NCI-H82 treated with DMSO at 0.1 percent for 48 hours (cell line): ENCODE results near the gene GEMIN7.

Experiments
- DNase-seq: peaks from one replicate; lab custom pipeline; 2025; ENCODE audit not compliant: unreplicated experiment; lab: John Stamatoyannopoulos, UW

The GEMIN7 gene

DNA sequence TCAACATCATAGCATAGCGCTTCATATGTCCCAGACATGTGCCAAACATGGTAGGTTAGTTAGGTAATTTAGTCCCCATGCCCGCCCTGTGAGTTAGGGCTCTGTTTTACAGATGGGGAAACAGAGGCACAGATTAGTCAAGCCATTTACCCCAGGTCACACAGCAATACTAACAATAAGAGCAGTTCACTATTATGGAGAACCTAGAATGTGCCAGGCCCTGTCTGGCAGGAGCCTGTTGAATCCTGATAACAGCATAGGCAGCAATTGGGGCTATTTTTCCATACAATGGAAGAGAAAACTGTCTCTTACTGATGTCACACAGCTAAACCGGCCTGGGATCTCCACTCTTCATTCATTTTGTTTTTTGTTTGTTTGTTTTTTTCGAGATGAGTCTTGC is 7.4 kb downstream of the GEMIN7 start:
- DNase-seq = no peak

DNA sequence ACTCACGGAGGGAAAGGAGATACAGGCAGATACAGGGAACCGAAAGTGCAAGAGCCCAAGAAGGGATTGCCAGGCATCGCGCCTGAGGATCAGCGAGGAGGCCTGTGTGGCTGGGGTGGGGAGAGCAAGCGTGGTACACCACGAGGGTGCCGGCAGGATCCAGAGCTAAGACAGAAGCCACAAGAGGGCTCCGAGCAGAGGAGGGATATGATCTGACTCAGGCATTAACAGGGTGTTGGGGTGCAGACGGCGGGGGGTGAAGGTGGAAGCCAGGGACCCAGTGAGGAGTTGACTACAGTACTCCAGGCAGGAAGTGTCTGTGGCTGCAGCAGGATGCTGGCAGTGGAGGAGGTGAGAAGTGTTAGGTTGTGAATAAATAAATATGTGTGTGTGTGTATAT is 8.5 kb downstream of the GEMIN7 start:
- DNase-seq = no peak

DNA sequence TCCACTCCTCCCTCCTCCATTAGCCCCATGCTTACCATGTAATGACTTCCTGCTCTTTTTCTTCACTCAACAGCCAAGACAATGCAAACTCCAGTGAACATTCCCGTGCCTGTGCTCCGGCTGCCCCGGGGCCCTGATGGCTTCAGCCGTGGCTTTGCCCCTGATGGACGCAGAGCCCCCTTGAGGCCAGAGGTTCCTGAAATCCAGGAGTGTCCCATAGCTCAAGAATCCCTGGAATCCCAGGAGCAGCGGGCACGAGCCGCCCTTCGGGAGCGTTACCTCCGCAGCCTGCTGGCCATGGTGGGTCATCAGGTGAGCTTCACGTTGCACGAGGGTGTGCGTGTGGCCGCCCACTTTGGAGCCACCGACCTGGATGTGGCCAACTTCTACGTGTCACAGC is 11.0 kb downstream of the GEMIN7 start:
- DNase-seq = no peak

DNA sequence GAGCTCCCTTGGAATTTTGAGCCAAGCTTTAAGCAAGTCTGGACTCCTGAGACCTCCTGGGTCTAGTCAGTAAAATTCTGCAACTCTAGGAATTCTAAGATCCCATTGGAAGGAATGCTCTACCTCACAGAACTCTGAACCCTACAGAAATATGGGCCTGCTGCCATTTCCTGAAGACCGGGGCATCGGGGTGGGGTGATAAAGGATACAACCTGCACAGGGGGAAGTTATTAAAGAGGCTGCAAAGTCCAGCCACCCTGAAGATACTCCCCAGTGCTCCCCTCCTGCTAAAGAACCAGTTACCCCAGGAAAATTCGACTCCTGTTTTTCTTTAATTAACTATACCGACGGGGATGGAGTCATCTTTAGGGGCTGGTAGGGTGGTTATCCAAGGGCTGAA is 11.5 kb downstream of the GEMIN7 start:
- no peak for DNase-seq

DNA sequence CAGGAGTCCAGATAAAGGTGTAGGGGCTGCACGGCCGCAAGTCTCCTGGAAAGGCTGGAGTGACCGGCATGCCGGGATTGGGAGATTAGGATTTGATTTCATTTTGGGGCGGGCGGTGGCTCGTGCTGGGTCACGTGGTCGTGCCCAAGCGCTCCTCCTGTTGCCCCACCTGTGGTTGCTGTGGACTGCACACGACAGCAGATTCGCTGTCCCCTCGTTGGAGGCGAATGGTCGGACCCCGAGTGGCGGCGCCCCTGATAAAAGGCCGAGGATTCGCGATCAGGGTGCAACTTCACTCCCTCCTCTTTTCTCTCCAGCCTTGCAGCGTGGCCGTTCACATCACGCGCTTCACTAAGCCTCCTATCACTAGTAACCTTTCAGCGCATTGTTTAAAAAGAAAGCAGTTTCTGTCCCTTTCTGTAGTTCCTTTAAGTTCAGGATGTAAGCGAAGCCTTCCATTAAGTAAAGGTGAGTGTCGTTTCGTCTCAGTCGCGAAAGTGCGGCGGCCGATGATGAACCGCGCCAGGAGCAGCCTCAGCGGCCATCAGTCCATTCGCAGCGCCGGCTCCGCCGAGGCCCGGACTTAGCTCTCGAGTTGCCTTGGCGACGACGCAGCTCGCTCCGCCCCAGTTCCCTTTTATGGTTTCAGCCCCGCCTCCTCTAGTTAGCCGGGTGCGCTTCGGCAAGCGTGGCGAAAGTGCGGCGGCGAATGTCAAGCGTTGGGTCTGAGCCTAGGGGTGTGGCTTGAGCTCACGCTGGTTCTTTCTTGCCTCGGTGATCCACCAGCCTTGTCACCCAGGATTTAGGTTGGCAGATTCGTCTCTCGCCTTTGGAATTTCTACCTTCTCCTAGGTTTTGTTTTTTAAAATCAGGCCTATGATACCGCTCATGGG is 12.2 kb downstream of the GEMIN7 start:
- DNase-seq = peak; percentile 98

DNA sequence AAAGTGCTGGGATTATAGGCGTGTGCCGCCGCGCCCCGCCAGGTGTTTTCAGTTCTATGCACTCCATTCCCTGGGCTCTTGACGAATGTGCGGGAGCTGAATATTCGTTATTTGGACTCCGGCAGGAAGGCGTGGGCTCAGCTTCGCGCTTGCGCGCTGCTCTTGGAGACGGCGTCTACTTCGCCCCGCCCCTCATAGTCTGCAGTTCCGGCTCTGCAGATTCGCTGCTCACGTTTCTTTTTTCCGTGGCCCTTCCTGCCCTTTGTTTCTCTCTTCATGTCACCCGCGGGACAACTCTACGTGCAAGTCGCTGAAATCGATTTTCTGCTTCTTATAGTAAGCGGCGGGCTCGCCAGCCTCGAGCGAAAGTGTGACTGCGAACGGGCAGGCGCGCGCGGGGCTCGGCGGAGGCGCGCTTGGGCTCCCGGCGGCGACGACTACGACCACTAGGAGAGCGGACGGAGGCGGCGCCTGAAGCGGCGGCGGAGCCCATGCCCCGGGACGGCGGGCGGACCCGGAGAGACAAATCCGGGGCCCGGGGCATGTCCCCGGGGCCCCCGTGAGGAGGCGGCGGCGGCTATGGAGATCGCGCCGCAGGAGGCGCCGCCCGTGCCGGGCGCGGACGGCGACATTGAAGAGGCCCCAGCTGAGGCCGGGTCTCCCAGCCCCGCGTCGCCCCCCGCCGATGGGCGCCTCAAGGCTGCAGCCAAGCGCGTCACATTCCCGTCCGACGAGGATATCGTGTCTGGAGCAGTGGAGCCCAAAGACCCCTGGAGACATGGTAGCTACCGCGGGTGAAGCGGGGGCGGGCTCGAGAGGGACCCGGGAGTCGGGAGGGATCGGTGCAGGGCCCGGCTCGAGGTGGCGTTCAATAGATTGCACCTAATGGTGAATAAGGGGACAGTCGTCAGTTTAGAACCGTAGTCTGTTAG is 14.0 kb downstream of the GEMIN7 start, which contains the start of gene PPP1R37:
Gene PPP1R37, plus strand, starts transcription at position 433 of the 932 bp plus-strand sequence. Its CDS starts 147 bp downstream, at position 580.
- peak; percentile 94 for DNase-seq

DNA sequence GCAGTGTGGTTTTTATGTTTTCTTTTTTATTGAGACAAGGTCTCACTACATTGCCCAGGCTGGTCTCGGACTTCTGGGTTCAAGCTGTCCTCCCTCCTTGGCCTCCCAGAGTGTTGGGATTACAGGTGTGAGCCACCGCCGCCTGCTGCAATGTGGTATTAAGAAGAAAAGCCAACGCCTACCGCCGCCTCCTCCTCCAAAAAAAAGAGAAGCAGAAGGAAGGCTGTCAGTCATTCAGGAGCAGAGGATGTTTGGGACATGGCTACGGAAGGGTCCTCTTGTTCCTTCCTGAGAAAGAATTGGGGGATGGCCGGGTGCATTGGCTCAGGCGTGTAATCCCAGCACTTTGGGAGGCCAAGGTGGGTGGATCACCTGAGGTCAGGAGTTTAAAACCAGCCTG is 15.1 kb downstream of the GEMIN7 start:
- no peak for DNase-seq

DNA sequence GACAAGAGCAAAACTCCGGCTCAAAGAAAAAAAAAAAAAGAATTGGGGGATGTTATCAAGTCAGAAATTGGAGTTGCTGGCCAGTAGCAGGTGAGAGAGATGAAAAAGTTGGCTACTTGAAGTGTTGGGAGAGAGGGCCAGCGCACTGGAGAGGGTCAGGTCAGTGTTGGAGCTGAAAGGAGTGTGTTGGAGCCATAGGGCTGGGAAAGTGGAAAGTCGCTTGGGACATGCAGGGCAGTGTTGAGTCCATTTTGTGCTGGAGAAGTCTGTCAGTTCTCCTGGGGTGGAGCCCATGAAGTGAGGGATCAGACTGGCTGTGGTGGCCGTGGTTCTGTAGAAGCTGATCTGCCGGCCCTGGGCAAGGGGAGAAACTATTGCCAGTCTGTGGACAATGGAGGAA is 15.6 kb downstream of the GEMIN7 start:
- DNase-seq = no peak

DNA sequence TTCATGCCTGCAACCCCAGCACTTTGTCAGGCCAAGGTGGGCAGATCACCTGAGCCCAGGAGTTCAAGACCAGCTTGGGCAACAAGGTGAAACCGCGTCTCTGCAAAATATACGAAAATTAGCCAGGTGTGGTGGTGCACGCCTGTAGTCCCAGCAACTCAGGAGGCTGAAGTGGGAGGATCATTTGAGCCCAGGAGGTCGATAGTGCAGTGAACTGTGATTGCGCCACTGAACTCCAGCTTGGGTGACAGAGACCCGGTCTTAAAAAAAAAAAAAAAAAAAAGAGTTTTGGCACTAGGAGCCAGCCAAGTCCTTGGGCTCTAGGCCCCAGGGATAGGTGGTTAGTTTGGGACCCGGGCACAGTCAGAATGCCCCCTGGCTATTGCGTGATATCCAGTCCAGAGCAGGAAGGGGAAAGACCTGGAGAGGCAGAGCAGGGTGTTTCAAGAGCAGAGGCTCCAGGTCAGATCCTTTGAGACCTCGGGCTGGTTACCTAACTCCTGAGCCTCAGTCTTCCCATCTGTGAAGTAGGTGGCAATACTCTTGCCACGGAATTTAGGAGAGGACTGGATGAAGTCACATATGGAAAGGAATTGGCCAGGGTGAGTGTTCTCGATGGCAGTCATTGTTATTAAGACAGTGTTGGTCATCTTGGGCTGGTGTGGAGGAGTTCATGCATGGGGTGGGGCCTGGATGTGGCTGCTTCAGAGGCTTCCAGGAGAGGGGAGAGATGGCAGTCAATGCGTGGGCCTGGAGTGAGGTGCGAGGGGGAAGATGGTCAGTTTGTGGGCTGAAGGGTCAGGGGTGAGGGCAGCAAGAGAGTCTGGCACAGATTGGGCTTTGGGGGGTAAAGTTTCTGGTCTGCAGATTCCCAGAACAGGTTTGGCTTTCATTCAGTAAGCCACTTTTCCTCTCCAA is 16.7 kb downstream of the GEMIN7 start:
- no peak for DNase-seq

DNA sequence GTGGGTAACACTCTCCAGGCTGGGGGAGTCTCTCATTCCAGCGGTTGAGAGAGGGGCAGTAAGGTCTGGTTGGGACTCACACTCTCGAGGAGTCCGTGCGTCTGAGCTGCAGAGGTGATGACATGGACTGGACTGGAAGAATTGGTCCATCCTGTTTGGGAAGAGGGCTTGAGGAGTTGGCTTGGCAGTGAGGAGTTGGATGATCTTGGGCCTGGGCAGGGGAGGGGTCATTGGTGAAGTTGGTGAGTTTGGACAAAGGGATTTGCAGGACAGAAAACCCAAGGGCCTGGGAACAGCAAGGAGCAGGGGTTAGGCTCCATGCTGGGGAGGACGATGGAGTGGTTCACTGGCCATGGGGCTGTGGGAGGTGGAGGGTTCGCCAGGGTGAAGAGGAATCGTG is 17.6 kb downstream of the GEMIN7 start:
- DNase-seq = no peak

DNA sequence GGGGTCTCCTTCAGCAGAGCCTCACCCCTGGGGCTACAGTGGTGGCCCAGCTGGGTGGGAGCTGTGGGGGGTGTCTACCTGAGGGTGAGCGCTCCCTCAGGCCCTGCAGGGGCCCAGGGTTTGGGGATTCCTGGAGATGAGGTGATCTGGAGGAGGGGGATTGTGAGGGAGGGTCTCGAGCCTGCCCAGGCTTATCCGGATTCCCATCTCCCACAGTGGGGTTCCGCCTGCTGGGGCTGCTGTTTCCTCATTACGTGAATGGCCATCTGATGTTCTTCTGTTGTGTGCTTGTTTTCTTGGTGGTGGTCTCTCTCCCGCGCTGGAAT is 18.4 kb downstream of the GEMIN7 start:
- no peak for DNase-seq

DNA sequence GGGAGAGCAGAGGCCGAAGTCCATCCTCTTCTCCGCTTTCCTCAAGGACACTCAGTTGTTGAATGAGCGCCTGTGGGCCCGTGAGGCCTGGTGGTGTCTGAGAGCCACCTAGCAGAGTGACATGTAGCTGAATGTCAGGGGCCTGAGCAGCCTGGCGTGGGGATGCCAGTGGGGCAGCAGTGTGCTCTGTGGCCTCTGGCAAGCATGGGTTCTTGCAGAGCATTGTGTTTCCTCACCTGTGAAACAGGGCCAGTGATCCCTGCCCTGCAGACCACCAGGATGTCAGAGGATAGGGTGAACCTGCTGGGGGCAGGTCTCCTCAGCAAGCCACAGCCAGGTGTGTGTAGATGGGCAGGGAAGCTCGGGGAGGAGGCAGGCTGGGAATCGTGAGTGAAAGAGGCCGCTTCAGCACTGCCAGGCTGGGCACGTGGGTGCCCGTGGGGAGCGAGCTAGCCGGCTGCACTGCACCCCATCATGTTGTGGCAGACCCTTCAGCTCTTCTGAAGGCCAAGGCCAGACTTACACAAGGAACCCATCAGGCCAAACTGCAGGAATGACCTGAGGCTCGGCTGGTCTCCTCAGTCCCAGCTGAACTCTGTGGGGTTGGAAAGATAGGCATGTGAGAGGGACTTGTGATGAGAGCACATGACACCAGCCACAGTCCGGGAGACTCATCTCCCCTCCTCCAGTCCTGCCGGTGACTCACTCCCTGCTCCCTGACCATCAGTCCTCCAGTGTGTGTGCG is 18.9 kb downstream of the GEMIN7 start:
- no peak for DNase-seq

DNA sequence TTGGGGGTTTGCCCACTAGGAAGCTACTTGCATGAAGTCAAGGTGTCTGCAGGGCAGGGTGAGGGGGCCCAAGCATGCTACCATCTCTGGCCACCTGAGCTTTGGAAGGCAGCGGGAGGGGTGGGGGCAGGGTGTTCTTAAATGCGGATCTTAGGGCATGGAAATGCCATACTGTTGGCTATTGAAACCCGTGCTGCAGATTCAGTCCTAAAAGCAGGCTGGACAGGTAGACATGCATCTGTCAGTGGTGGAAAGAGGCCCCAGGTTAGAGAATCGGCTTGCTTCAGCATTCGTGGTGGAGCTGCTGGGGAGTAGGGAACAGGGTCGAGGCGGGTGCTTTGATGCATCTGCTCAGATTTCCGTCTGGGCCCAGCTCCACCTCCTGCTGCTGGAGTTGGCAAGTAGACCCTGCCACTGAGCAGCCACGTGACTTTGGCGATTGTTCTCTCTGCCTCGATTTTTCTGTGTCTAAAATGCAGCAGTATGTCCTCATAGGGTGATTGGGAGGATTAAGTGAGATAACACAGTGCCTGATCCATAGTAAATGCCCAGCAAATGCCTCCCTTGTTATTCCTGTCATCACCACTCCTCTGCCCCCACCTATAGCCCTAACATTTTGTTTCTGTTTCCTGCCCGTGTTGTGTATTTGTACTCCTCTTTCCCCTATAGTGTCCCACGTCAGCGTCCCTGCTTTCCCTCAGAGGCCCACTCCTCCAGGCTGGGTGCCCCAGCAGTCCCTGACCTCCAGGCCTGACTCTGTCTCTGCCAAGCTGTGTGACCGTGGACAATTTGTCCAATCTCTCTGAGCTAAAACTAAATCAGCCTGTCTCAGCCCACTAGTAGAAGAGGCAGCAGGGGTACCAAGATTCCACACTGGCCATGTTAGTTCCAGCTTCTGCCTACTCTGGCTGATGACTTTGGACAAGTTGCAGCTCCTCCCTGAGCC is 19.7 kb downstream of the GEMIN7 start:
- DNase-seq = no peak

DNA sequence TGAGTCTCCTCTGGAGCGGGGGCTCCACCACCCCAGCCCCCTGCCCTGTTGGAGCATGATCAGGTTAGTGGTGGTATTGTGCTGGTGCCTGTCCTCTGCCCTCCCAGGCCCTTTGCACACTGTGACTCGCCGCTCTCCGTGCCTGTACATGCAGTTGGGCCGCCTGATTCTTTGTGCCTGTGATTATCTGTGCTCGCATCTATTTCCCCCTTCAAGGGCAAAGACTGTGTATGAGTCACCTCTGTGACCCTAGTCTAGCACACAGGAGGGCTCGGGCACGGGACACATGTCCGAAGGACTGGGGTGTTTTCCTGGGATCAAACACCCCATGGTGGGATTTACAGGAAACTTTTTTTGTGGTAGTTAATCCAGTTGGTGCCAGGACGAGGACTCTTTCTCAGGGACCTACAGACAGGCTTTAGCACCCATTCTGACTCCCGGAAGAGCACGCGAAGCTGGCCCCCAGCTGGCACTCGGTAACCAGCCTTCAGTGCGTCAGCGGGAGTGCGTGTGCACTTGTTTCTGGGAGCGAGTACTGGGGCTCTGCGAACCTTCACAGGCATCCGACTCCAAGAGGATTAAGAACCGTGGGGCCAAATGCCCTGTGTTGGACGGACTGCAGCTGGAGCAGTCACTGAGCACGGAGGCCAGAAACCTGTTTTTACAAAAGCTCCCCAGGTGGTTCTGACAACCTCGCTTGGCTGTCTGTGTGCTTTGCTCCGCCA is 20.6 kb downstream of the GEMIN7 start:
- no peak for DNase-seq

DNA sequence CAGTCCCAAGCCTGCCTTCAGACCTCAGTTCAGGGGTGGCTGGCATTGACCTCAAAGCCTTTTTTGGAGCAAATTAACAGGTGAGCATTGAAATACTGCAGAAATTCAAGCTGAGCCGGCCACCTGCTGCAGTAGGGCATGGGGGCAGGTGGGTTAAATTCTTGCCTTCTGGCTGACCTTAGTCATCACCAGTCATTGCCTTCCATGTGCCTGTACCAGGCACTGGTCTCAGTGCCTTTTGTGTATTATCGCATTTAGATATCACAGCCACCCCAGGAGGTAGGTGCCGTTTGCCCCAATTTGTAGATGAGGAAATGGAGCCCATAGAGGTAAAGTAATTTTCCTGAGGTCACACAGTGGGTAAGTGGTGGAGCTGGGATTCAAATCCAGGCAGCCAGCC is 21.1 kb downstream of the GEMIN7 start:
- no peak for DNase-seq

DNA sequence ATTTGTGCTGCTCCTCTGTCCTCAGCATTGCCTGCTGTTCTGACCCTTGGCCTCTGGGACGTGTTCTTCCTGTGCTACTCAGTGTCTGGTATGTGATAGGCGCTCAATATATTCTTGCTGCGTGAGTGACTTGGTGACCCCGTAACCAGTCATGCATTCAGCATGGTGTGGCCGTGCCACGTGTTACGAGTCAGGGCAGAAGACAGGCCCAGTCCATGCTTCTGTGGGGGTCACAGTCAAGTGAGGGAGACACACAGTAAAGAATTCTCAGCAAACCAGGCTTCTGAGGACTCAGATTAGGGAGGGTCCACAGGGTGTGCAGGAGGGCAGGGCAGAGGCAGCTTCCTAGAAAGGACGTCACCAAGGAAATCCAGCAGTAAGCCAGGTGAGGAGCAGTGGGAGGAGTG is 21.8 kb downstream of the GEMIN7 start:
- no peak for DNase-seq

DNA sequence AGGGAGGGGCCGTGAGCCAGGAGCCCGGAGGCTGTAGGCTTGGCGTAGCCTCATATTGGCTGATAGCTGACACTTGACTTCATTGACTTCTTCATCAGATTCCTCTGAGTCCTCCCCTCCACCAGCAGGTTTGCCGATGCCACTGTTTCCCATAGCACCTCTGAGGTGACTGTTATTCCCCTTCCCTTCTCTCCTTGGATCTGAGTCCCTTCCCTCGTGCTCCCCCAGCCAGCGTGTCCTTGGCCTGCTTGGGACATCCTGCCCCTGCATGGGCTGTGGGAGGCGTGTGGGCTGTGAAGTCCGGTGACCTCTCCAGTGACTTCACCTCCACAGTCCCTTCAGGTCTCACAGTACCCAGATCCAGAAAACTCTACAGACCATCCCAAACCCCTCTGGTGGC is 22.7 kb downstream of the GEMIN7 start:
- DNase-seq = no peak

DNA sequence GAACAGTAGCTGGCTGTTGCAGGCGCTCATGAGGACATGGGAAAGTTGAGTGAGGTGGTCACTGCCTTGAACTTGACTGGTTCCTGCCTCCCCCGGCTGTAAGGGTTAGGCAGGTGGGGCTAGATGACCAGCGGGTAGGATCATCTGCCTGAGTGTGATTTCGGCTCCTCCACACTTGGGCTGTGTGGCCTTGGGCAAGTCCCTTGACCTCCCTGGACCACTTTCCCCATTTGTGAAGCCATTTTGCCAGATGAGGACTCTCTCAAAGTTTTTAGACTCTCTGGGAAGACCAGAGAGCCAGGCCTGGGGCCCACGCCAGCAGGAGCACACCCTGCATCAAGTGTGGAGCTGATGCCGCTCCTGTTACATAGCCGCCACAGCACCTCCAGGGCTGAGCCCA is 23.4 kb downstream of the GEMIN7 start:
- no peak for DNase-seq

DNA sequence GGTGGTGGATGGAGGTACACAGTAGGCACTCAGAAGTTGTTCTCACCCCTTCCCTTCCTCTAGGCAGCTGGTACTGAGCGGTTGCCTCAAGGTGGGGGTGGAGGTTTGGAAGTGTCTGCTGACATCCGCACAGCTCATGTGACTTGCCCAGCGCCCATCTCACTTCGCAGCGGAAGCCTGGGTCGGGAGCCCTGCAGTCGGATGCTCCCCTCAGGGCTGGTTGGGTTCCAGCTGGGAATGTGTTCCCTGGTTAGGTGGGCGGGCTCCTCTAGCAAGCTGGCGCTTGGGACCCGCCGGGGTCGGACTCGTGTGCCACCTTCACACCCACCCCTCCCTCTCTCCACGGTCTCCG is 24.1 kb downstream of the GEMIN7 start:
- no peak for DNase-seq
